HEK293 (cell line): ENCODE results near the gene ZRSR2.

Source experiments
- CTCF ChIA-PET: fragments of 350-600 bp; formaldehyde crosslinking; extraction: SDS; loops from one replicate; lab custom pipeline; 2021; ENCODE audit warnings: antibody characterized with exemption; lab: Yijun Ruan, JAX
- POLR2A ChIA-PET: fragments of 300-600 bp; formaldehyde crosslinking; extraction: SDS; loops from one replicate; lab custom pipeline; 2020; ENCODE audit warnings: antibody characterized with exemption, inconsistent platforms; lab: Yijun Ruan, JAX
- H3K27ac ChIP-seq: fragments of 200-500 bp; sonication (Bioruptor generic); 2 replicates; pipeline ENCODE4 v1.5.1; 2014; ENCODE audit warnings: low read depth, low read length, control low read depth, inconsistent platforms; ENCODE audit errors: extremely low read depth
- H3K36me3 ChIP-seq, 2 experiments: fragments of 200-500 bp in 1 of 2; sonication (Bioruptor generic) in 1 of 2; 1 replicate in 1 of 2; 2 replicates in 1 of 2; pipeline ENCODE4 v1.5.1; 2014 to 2017; ENCODE audit warnings: inconsistent platforms in 2 of 2, low read length in 2 of 2; ENCODE audit not compliant: control insufficient read depth in 2 of 2, insufficient read depth in 1 of 2
- H3K4me1 ChIP-seq: fragments of 200-500 bp; sonication (Bioruptor generic); 2 replicates; pipeline ENCODE4 v1.5.1; 2014; ENCODE audit warnings: mild to moderate bottlenecking, low read length, inconsistent platforms; ENCODE audit not compliant: control insufficient read depth, insufficient read depth
- H3K4me3 ChIP-seq: 2 replicates; pipeline ENCODE4 v1.5.1; 2011; ENCODE audit warnings: low read depth, mild to moderate bottlenecking, control low read depth, low read length, moderate library complexity
- H3K9me3 ChIP-seq: fragments of 200-500 bp; sonication (Bioruptor generic); 2 replicates; pipeline ENCODE4 v1.5.1; 2014; ENCODE audit warnings: low read depth, low read length, inconsistent platforms; ENCODE audit not compliant: control insufficient read depth, insufficient read depth
- FEZF1 ChIP-seq: fragments of 450-650 bp; formaldehyde crosslinking; IDR thresholded peaks from 2 replicates; pipeline ENCODE4 v1.5.1; 2016; ENCODE audit warnings: missing biosample characterization, missing genetic modification characterization
- HOXD13 ChIP-seq: sonication (generic); formaldehyde crosslinking; IDR thresholded peaks from 2 replicates; pipeline ENCODE4 v1.8.0; 2022; ENCODE audit warnings: missing genetic modification reagents, borderline replicate concordance
- KLF1 ChIP-seq: fragments of 450-650 bp; formaldehyde crosslinking; IDR thresholded peaks from 2 replicates; pipeline ENCODE4 v1.5.1; 2016; ENCODE audit warnings: missing biosample characterization, missing genetic modification characterization
- KLF7 ChIP-seq: fragments of 450-650 bp; formaldehyde crosslinking; IDR thresholded peaks from 2 replicates; pipeline ENCODE4 v1.5.1; 2016; ENCODE audit warnings: missing biosample characterization, missing genetic modification characterization, borderline replicate concordance
- OSR2 ChIP-seq: fragments of 450-650 bp; formaldehyde crosslinking; IDR thresholded peaks from 2 replicates; pipeline ENCODE4 v1.5.1; 2016; ENCODE audit warnings: missing biosample characterization, missing genetic modification characterization
- PRDM4 ChIP-seq: fragments of 450-650 bp; formaldehyde crosslinking; IDR thresholded peaks from 2 replicates; pipeline ENCODE4 v1.5.1; 2017; ENCODE audit warnings: missing biosample characterization, missing genetic modification characterization
- PRDM6 ChIP-seq: fragments of 450-650 bp; formaldehyde crosslinking; IDR thresholded peaks from 2 replicates; pipeline ENCODE4 v1.5.1; 2017; ENCODE audit warnings: missing biosample characterization, missing genetic modification characterization
- RBAK ChIP-seq: fragments of 450-650 bp; formaldehyde crosslinking; IDR thresholded peaks from 2 replicates; pipeline ENCODE4 v1.5.1; 2016; ENCODE audit warnings: missing biosample characterization, missing genetic modification characterization
- SETDB1 ChIP-seq: IDR thresholded peaks from one replicate; pipeline ENCODE4 v1.6.1; 2017; ENCODE audit warnings: mild to moderate bottlenecking, low read length, moderate library complexity, mixed read lengths; ENCODE audit not compliant: insufficient read length
- SP3 ChIP-seq: fragments of 450-650 bp; formaldehyde crosslinking; IDR thresholded peaks from 2 replicates; pipeline ENCODE4 v1.5.1; 2016; ENCODE audit warnings: missing biosample characterization, missing genetic modification characterization
- WT1 ChIP-seq: fragments of 450-650 bp; formaldehyde crosslinking; IDR thresholded peaks from 2 replicates; pipeline ENCODE4 v1.5.1; 2016; ENCODE audit warnings: missing biosample characterization, missing genetic modification characterization
- ZEB2 ChIP-seq: fragments of 450-650 bp; formaldehyde crosslinking; IDR thresholded peaks from 2 replicates; pipeline ENCODE4 v1.5.1; 2016; ENCODE audit warnings: missing biosample characterization, missing genetic modification characterization
- ZNF239 ChIP-seq: fragments of 450-650 bp; formaldehyde crosslinking; IDR thresholded peaks from 2 replicates; pipeline ENCODE4 v1.5.1; 2016; ENCODE audit warnings: missing biosample characterization, missing genetic modification characterization
- ZNF324 ChIP-seq: fragments of 450-650 bp; formaldehyde crosslinking; IDR thresholded peaks from 2 replicates; pipeline ENCODE4 v1.5.1; 2016; ENCODE audit warnings: missing biosample characterization, missing genetic modification characterization
- ZNF510 ChIP-seq: fragments of 450-650 bp; formaldehyde crosslinking; IDR thresholded peaks from 2 replicates; pipeline ENCODE4 v1.5.1; 2018; ENCODE audit warnings: mild to moderate bottlenecking, missing genetic modification characterization, missing biosample characterization; ENCODE audit not compliant: insufficient replicate concordance
- ZNF521 ChIP-seq: fragments of 450-650 bp; formaldehyde crosslinking; IDR thresholded peaks from 2 replicates; pipeline ENCODE4 v1.5.1; 2017; ENCODE audit warnings: missing biosample characterization, mild to moderate bottlenecking, missing genetic modification characterization
- ZNF549 ChIP-seq: fragments of 450-650 bp; IDR thresholded peaks from 2 replicates; pipeline ENCODE4 v1.5.1; 2018; ENCODE audit warnings: missing biosample characterization, missing genetic modification characterization, mild to moderate bottlenecking, inconsistent platforms, moderate library complexity
- ZNF580 ChIP-seq: fragments of 450-650 bp; formaldehyde crosslinking; IDR thresholded peaks from 2 replicates; pipeline ENCODE4 v1.5.1; 2016; ENCODE audit warnings: missing biosample characterization, missing genetic modification characterization
- ZNF585B ChIP-seq: fragments of 450-650 bp; formaldehyde crosslinking; IDR thresholded peaks from 2 replicates; pipeline ENCODE4 v1.5.1; 2016; ENCODE audit warnings: missing biosample characterization, missing genetic modification characterization
- ZNF596 ChIP-seq: fragments of 450-650 bp; IDR thresholded peaks from 2 replicates; pipeline ENCODE4 v1.5.0; 2018; ENCODE audit warnings: missing biosample characterization, mild to moderate bottlenecking, missing genetic modification characterization, moderate library complexity
- ZNF660 ChIP-seq: fragments of 450-650 bp; IDR thresholded peaks from 2 replicates; pipeline ENCODE4 v1.5.1; 2018; ENCODE audit warnings: missing biosample characterization, mild to moderate bottlenecking, missing genetic modification characterization
- ZNF704 ChIP-seq: fragments of 450-650 bp; formaldehyde crosslinking; IDR thresholded peaks from 2 replicates; pipeline ENCODE4 v1.5.1; 2016; ENCODE audit warnings: missing biosample characterization, missing genetic modification characterization
- ZNF777 ChIP-seq: fragments of 450-650 bp; formaldehyde crosslinking; IDR thresholded peaks from 2 replicates; pipeline ENCODE4 v1.5.1; 2017; ENCODE audit warnings: missing biosample characterization, missing genetic modification characterization, borderline replicate concordance
- ZNF837 ChIP-seq: fragments of 450-650 bp; formaldehyde crosslinking; IDR thresholded peaks from 2 replicates; pipeline ENCODE4 v1.5.1; 2016; ENCODE audit warnings: missing biosample characterization, missing genetic modification characterization
- ZNF843 ChIP-seq: fragments of 450-650 bp; formaldehyde crosslinking; IDR thresholded peaks from 2 replicates; pipeline ENCODE4 v1.5.1; 2016; ENCODE audit warnings: missing biosample characterization, missing genetic modification characterization
- ZXDB ChIP-seq: fragments of 450-650 bp; formaldehyde crosslinking; IDR thresholded peaks from 2 replicates; pipeline ENCODE4 v1.5.1; 2016; ENCODE audit warnings: missing biosample characterization, missing genetic modification characterization
- TF ChIP-seq, protein P1 (sequence below): fragments of 450-650 bp; formaldehyde crosslinking; conservative IDR thresholded peaks from 2 replicates; pipeline ENCODE4 v1.5.1; 2016; ENCODE audit warnings: low read depth, missing biosample characterization, missing genetic modification characterization

The ZRSR2 gene

DNA sequence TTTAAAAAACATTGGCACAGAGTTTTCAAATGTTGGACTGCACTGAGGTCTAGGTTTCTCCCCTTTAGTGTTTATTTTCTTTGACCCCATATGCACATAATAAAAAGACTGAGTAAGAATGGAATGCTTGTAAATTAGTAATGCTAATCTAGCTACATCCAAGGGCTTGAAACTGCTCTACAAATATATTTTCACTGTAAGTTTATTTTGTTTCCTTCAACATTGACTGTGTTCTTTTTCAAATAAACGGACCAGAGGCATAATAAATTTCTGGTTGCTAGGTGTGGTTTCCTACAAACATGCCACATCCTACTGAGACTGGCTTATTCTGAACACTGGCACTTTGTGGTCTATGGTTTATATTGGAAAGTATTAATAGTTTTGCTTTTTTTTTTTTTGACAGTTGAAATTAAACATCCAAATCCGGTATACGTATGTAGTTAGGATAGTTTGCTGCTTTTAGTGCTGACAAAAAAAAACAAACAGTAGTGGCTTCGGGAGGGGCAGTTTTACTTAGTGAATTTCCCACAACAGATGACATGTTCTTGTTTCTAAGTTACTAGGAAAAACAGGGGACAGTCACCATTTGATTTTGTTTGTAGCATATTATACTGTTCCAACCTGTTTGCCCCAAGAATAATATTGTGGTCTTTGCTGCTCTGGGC, 39.0 kb upstream of the ZRSR2 start:
- Histone ChIP-seq H3K4me3 (no peak overlapping the region), H3K9me3 (no peaks in the 10 kb centered on the region), H3K27ac (peak overlapping the region; percentile 58; the same call in 1 of the 2 replicates), H3K36me3 (no peaks in the 10 kb centered on the region), H3K4me1 (peaks cover 18% of the 10 kb centered on the region)
- ChIA-PET CTCF (interaction anchor here (0.8 to 1.4 kb wide), 2 partner anchors 64 to 365 kb away, joined by 3 read pairs; no protein-coding TSS in a partner anchor), POLR2A (no interaction called here)
- TF ChIP-seq ZNF843 (tag by site-specific recombination) (peak; percentile 78), SETDB1 (no peak), KLF7 (tag by site-specific recombination) (peak; percentile 86), ZNF549 (tag by site-specific recombination) (peak; percentile 60; the same call in 1 of the 2 replicates), PRDM6 (tag by site-specific recombination) (peak; percentile 93), ZNF660 (no peak), KLF1 (peak; percentile 38; the same call in 1 of the 2 replicates), HOXD13 (CRISPR knock-in tag) (peak; percentile 45; the same call in 1 of the 2 replicates), ZNF324 (no peak), ZNF585B (tag by site-specific recombination) (no peak), ZNF596 (tag by site-specific recombination) (0 out of 2 replicates have a peak, but pooled peaks have one; percentile 3), ZXDB (tag by site-specific recombination) (peak; percentile 62), RBAK (tag by site-specific recombination) (no peak), PRDM4 (tag by site-specific recombination) (peak; percentile 86), FEZF1 (tag by site-specific recombination) (peak; percentile 94)
- TF ChIP-seq, protein P1, sequence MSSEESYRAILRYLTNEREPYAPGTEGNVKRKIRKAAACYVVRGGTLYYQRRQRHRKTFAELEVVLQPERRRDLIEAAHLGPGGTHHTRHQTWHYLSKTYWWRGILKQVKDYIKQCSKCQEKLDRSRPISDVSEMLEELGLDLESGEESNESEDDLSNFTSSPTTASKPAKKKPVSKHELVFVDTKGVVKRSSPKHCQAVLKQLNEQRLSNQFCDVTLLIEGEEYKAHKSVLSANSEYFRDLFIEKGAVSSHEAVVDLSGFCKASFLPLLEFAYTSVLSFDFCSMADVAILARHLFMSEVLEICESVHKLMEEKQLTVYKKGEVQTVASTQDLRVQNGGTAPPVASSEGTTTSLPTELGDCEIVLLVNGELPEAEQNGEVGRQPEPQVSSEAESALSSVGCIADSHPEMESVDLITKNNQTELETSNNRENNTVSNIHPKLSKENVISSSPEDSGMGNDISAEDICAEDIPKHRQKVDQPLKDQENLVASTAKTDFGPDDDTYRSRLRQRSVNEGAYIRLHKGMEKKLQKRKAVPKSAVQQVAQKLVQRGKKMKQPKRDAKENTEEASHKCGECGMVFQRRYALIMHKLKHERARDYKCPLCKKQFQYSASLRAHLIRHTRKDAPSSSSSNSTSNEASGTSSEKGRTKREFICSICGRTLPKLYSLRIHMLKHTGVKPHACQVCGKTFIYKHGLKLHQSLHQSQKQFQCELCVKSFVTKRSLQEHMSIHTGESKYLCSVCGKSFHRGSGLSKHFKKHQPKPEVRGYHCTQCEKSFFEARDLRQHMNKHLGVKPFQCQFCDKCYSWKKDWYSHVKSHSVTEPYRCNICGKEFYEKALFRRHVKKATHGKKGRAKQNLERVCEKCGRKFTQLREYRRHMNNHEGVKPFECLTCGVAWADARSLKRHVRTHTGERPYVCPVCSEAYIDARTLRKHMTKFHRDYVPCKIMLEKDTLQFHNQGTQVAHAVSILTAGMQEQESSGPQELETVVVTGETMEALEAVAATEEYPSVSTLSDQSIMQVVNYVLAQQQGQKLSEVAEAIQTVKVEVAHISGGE (tag by site-specific recombination): no peak

GRCh38 chrX:15755091-15755490, 35.2 kb upstream of the ZRSR2 start:
- peaks cover 18% of the 10 kb centered on the region for H3K4me1 ChIP-seq
- no peak overlapping the region for H3K4me3 ChIP-seq
- H3K27ac ChIP-seq: no peak overlapping the region
- CTCF ChIA-PET: interaction anchor here (0.6 kb wide), 2 partner anchors 12 to 627 kb away, joined by 3 read pairs; no protein-coding TSS in a partner anchor
- no peaks in the 10 kb centered on the region for H3K36me3 ChIP-seq
- H3K9me3 ChIP-seq: no peaks in the 10 kb centered on the region
- POLR2A ChIA-PET: no interaction called here
- TF ChIP-seq ZNF777 (tag by site-specific recombination) (no peak), ZNF521 (no peak), ZNF580 (tag by site-specific recombination) (no peak), ZEB2 (no peak), WT1 (tag by site-specific recombination) (no peak), SP3 (tag by site-specific recombination) (no peak), ZNF510 (tag by site-specific recombination) (no peak), ZNF239 (tag by site-specific recombination) (no peak), OSR2 (tag by site-specific recombination) (no peak), ZNF837 (tag by site-specific recombination) (no peak), ZNF704 (tag by site-specific recombination) (no peak), ZNF660 (no peak)
